Measurements from ENCODE around the gene CDC45.

DNA sequence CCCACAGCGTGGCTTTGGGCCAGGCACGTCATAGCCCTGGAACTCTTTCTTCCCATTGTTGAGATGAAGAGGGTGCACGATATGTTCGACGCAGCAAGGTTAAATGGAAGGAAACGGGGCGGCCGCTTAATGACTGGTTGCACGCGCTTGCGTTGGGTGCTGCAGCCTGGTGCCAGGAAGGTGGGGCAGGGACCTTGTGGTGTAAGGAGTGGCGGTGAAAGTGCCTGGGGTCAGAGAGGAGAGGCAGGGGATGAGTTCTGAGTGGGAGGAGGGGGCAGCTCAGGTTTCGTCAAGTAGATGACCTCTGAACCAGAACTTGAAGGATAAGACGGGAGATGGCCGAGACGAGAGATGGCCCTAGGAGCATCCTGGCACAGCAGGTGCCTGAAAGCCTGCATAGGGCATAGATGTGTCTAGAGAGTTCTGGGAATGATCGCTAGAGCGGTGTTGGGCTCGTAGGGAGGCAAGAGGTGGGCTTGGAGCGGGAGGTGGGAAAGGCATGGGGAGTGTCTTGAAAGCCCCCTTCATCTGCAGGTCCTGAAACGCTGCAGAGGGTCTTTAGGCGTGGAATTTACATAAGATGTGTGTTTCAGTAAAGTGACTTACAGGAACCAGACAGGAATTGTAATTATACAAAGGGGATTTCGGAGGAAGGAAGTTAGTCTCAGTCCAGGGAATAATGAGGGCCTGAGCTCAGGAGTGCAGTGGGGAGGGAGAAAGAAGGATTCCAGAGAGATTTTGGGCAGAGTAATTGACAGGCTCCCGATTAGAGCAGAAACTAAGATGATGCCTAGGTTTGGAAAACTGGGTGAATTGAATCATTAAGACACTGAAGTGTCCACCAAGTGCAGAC lies 87.7 kb downstream of the CDC45 start:
- TF ChIP-seq GATA2 (IDR thresholded peaks at IDR 0.05; ENCODE audit: low read depth, low read length) (no peak), GATA3 (IDR thresholded peaks at IDR 0.05; ENCODE audit: low read depth, low read length) (no peak)

All from SH-SY5Y (cell line).